Measurements from ENCODE around the gene ZKSCAN3. TPM values are rescaled to one million over a fixed set of nuclear protein-coding genes. Genes with fewer than 3 reads are reported as not detected.

ZKSCAN3 gene
- polyA plus RNA-seq, 1 donor (not counting 4 experiments of a cell fraction or from before 2014, with no cell fraction given) = 3.1 TPM

- H3K4me2 ChIP-seq (ENCODE audit: control insufficient read depth, extremely low read depth, insufficient read depth, low read depth, low read length) = no peak overlapping the region
- H3K9me3 ChIP-seq (ENCODE audit: control insufficient read depth, low read depth, low read length) = no peaks in the 10 kb centered on the region
- FAIRE-seq = no peak
- no peaks in the 10 kb centered on the region for H4K20me1 ChIP-seq (ENCODE audit: control insufficient read depth, extremely low read depth, insufficient read depth, low read length)
- dilution Hi-C loops (cut with MboI; ENCODE audit: extremely low pct_ligation_motif_present, low sequenced_read_pairs) = no loop called here
- H3K4me3 ChIP-seq (ENCODE audit: control insufficient read depth in 2 of 3, extremely low read depth in 1 of 3, insufficient read depth in 2 of 3, low read depth in 1 of 3, low read length in 3 of 3) = no peak overlapping the region
- H3K27ac ChIP-seq (ENCODE audit: control insufficient read depth, insufficient read depth, low read length) = no peak overlapping the region
- no peaks in the 10 kb centered on the region for H3K27me3 ChIP-seq (ENCODE audit: control insufficient read depth, extremely low read depth, insufficient read depth, low read length)
- H2AFZ ChIP-seq (ENCODE audit: control insufficient read depth, low read length) = no peak overlapping the region
- TF ChIP-seq EZH2 (IDR thresholded peaks at IDR 0.05; ENCODE audit: low read length) (no peak), CTCF (optimal IDR thresholded peaks at IDR 0.05 in 1 of 3, IDR thresholded peaks at IDR 0.05 in 1 of 3, conservative IDR thresholded peaks at IDR 0.05 in 1 of 3; ENCODE audit: extremely low read depth in 1 of 3, insufficient read depth in 2 of 3, low read length in 3 of 3) (no peak)
- no peaks in the 10 kb centered on the region for H3K9me1 ChIP-seq (ENCODE audit: control insufficient read depth, extremely low read depth, insufficient read depth, low read length)
- peaks cover 13% of the 10 kb centered on the region for H3K4me1 ChIP-seq (ENCODE audit: control insufficient read depth, extremely low read depth, insufficient read depth, low read length)
- no peak for DNase-seq (ENCODE audit: low read depth, low spot score)
- H3K79me2 ChIP-seq (ENCODE audit: control insufficient read depth, insufficient read depth, low read length) = no peaks in the 10 kb centered on the region
- no peaks in the 10 kb centered on the region for H3K36me3 ChIP-seq (ENCODE audit: control insufficient read depth in 2 of 2, extremely low read depth in 1 of 2, insufficient read depth in 2 of 2, low read length in 2 of 2)
- no peak overlapping the region for H3K9ac ChIP-seq (ENCODE audit: control insufficient read depth, extremely low read depth, insufficient read depth, low read length)
Measured at GRCh38 chr6:28340310-28341095, 9.2 kb upstream of the ZKSCAN3 start.

DNA sequence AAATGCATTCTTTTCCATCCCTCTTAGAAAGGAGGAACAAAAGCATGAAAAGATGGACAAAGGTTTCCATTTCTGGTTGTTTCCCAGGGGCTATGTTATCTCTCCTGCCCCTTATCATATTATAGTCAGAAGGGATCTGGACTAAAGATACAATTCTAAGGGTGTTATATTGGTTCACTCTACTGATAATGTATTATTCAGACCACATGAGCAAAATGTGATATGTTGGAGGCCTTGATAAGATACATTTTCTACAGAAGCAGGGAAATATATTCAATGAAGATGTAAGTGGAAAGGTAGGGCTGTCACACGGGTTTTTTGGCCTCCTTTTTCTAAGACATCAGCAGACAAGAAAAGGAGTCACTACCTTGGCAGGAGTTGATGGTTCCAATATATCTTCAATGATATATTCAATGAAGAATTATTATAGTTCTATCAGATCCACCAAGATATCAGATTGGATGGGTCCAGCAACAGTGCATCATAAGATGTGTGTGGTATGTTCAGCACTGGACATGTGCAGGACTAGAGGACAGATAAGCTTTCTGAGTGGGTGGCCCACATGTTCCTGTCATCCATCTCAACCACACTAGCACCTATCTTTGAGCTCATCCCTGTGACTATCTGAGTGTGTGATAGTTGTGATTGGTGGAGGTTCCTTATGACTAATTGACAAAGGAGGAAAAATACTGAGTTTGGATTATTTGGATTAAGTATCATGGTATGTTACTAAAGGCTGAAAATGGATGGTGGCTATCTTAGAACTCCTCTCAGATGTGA is 5.7 kb upstream of the ZKSCAN3 start:
- H3K27ac ChIP-seq (ENCODE audit: control insufficient read depth, insufficient read depth, low read length) = no peak overlapping the region
- H3K4me2 ChIP-seq (ENCODE audit: control insufficient read depth, extremely low read depth, insufficient read depth, low read depth, low read length) = no peak overlapping the region
- no peaks in the 10 kb centered on the region for H3K9me3 ChIP-seq (ENCODE audit: control insufficient read depth, low read depth, low read length)
- H4K20me1 ChIP-seq (ENCODE audit: control insufficient read depth, extremely low read depth, insufficient read depth, low read length) = no peaks in the 10 kb centered on the region
- dilution Hi-C loops (cut with MboI; ENCODE audit: extremely low pct_ligation_motif_present, low sequenced_read_pairs) = no loop called here
- H3K27me3 ChIP-seq (ENCODE audit: control insufficient read depth, extremely low read depth, insufficient read depth, low read length) = no peaks in the 10 kb centered on the region
- H2AFZ ChIP-seq (ENCODE audit: control insufficient read depth, low read length) = no peak overlapping the region
- H3K79me2 ChIP-seq (ENCODE audit: control insufficient read depth, insufficient read depth, low read length) = no peaks in the 10 kb centered on the region
- FAIRE-seq (no peak), DNase-seq (ENCODE audit: low read depth, low spot score) (no peak)
- no peaks in the 10 kb centered on the region for H3K9me1 ChIP-seq (ENCODE audit: control insufficient read depth, extremely low read depth, insufficient read depth, low read length)
- H3K9ac ChIP-seq (ENCODE audit: control insufficient read depth, extremely low read depth, insufficient read depth, low read length) = no peak overlapping the region
- H3K36me3 ChIP-seq (ENCODE audit: control insufficient read depth in 2 of 2, extremely low read depth in 1 of 2, insufficient read depth in 2 of 2, low read length in 2 of 2) = no peaks in the 10 kb centered on the region
- no peak overlapping the region for H3K4me3 ChIP-seq (ENCODE audit: control insufficient read depth in 2 of 3, extremely low read depth in 1 of 3, insufficient read depth in 2 of 3, low read depth in 1 of 3, low read length in 3 of 3)
- H3K4me1 ChIP-seq (ENCODE audit: control insufficient read depth, extremely low read depth, insufficient read depth, low read length) = no peaks in the 10 kb centered on the region
- TF ChIP-seq EZH2 (IDR thresholded peaks at IDR 0.05; ENCODE audit: low read length) (no peak), CTCF (optimal IDR thresholded peaks at IDR 0.05 in 1 of 3, IDR thresholded peaks at IDR 0.05 in 1 of 3, conservative IDR thresholded peaks at IDR 0.05 in 1 of 3; ENCODE audit: extremely low read depth in 1 of 3, insufficient read depth in 2 of 3, low read length in 3 of 3) (no peak)

Data from keratinocyte (primary cell).